ENCODE data around the gene PDSS2.

Gene PDSS2

DNA sequence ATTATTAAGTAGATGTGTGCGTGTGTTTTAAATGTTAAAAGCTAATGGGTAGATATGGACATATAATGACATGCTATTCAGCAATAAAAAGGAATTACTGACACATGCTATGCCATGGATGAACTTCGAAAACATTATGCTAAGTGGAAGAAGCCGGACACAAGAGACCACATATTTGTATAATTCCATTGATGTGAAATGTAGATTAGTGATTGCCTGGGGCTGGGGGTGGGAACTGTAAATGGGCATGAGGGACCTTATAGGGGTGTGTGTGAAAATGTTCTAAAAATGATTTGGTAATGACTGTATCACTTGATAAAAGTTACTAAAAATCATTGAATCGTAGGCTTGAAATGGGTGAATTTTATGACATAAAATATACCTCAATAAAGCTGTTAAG lies 239.5 kb downstream of the PDSS2 start:
- H3K4me3 ChIP-seq (ENCODE audit: low read depth, low read length) = no peak overlapping the region
- no peak for TF ChIP-seq CTCF (IDR thresholded peaks at IDR 0.05; ENCODE audit: borderline replicate concordance, insufficient read depth, low read depth, low read length)

DNA sequence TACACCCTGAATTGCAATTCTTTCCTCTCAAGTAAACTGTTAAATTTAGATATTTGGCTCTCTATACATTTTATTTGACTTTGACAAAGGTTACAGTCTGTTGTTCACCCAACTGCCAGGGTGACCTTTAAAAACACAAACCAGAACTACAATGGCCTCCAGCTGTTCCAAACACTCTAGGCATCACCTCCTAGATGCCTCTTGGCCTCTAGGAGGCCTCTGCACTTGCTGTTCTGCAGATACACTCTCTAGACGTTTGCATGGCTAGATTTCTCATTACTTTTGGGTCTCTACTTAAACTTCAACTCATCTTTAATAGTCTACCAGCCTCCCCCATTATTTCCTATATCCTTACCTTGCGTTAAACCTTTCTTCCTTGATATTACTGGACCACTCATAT lies 241.2 kb downstream of the PDSS2 start:
- H3K4me3 ChIP-seq (ENCODE audit: low read depth, low read length) = no peak overlapping the region
- no peak for TF ChIP-seq CTCF (IDR thresholded peaks at IDR 0.05; ENCODE audit: borderline replicate concordance, insufficient read depth, low read depth, low read length)

DNA sequence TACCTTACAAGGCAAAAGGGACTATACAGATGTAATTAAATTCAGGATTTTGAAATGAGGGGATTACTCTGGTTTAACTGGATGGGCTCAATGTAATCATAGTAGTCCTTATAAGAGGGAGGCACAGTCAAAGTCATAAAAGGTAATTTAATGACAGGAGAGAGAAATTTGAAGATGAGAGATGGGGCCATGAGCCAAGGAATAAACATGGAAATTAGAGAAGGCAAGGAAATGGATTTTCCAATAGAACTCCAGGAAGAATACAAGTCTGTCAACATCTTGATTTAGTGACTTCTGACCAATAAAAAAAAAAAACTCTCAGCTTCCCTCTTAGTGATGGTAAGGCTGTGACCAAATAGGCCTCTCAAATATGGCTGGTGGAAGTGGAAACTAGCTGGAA lies 242.1 kb downstream of the PDSS2 start:
- H3K4me3 ChIP-seq (ENCODE audit: low read depth, low read length) = no peak overlapping the region
- no peak for TF ChIP-seq CTCF (IDR thresholded peaks at IDR 0.05; ENCODE audit: borderline replicate concordance, insufficient read depth, low read depth, low read length)

- no peak overlapping the region for H3K4me3 ChIP-seq (ENCODE audit: low read depth, low read length)
- TF ChIP-seq CTCF (IDR thresholded peaks at IDR 0.05; ENCODE audit: borderline replicate concordance, insufficient read depth, low read depth, low read length) = no peak
These were observed 243.0 kb downstream of the PDSS2 start for GRCh38 chr6:107216197-107216933.

DNA sequence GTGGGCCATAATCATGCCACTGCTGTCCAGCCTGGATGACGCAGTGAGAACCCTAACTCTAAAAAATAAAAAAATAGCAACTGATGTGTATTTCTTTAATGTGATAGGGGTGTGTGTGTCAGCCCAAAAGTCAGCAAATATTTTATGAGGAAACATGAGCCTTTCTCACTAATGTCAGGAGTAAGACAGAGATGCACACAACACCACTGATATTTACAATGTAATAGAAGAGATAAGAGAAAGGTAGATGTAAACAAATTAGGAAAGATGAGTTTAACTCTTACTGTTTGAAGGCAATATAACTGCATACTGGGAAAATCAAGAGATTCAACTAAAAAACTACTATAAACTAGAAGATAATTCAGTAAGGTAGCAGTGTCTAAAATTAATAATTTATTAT lies 244.0 kb downstream of the PDSS2 start:
- H3K4me3 ChIP-seq (ENCODE audit: low read depth, low read length) = no peak overlapping the region
- TF ChIP-seq CTCF (IDR thresholded peaks at IDR 0.05; ENCODE audit: borderline replicate concordance, insufficient read depth, low read depth, low read length) = no peak

DNA sequence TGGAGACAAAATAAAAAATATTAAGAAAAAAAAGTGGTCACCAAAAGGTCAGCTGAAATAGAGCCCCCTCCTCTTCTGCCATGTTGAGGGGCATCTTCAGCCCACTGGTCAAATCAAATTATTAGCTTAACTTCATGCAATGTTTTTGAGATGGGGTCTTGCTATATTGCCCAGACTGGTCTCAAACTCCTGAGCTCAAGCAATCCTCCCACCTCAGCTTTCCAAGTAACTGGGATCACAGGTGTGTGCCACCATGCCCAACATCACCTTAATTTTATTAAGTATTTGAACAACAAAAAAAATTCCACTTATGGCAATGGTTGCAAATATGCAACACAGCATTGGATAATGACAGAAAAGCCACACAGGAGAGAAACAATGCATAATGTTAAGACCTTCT lies 244.7 kb downstream of the PDSS2 start:
- no peak for TF ChIP-seq CTCF (IDR thresholded peaks at IDR 0.05; ENCODE audit: borderline replicate concordance, insufficient read depth, low read depth, low read length)
- H3K4me3 ChIP-seq (ENCODE audit: low read depth, low read length) = no peak overlapping the region
